H1 (cell line): ENCODE results near the gene RPL36A. TPM values are rescaled to one million over a fixed set of nuclear protein-coding genes. Genes with fewer than 3 reads are reported as not detected.

Experiments used
- CTCF ChIA-PET: fragments of 300-600 bp; sonication (Branson Sonifier 250); formaldehyde crosslinking; loops from one replicate; lab custom pipeline; 2021; ENCODE audit not compliant: partially characterized antibody; lab: Charles Lee
- POLR2A ChIA-PET: fragments of 300-600 bp; sonication (Branson Sonifier 250); formaldehyde crosslinking; loops from one replicate; lab custom pipeline; 2021; ENCODE audit warnings: inconsistent platforms; ENCODE audit not compliant: partially characterized antibody; lab: Charles Lee
- DNase-seq, 2 experiments: peaks; one replicate each; pipeline versions ENCODE4 v3.0.0 to v3.0.0-alpha.2; 2010 to 2022; ENCODE audit warnings: low spot score in 2 of 2, low read depth in 1 of 2, mixed read lengths in 1 of 2
- FAIRE-seq: peaks from 2 replicates; lab custom pipeline; 2011; peaks lifted over from hg19 to GRCh38; lab: Jason Lieb, UNC
- H2AFZ ChIP-seq: 2 replicates; pipeline ENCODE4 v1.8.1; 2012; ENCODE audit warnings: low read length, inconsistent platforms
- H2AK5ac ChIP-seq: 2 replicates; pipeline ENCODE4 v1.6.1; 2013; ENCODE audit warnings: low read depth, low read length
- H2BK120ac ChIP-seq: replicated peaks from 2 replicates; pipeline ENCODE3; 2013; ENCODE audit warnings: low read depth, low read length, inconsistent platforms
- H2BK12ac ChIP-seq: 2 replicates; pipeline ENCODE4 v1.6.1; 2013; ENCODE audit warnings: low read depth, low read length
- H2BK15ac ChIP-seq: 2 replicates; pipeline ENCODE4 v1.6.1; 2013; ENCODE audit warnings: low read length
- H2BK20ac ChIP-seq: 2 replicates; pipeline ENCODE4 v1.6.1; 2013; ENCODE audit warnings: low read length
- H2BK5ac ChIP-seq: 2 replicates; pipeline ENCODE4 v1.6.1; 2013; ENCODE audit warnings: low read depth, low read length
- H3K14ac ChIP-seq: 2 replicates; pipeline ENCODE4 v1.6.1; 2013; ENCODE audit warnings: inconsistent platforms; ENCODE audit not compliant: insufficient read length
- H3K18ac ChIP-seq: 2 replicates; pipeline ENCODE4 v1.6.1; 2013; ENCODE audit warnings: low read length; ENCODE audit errors: extremely low read depth
- H3K23ac ChIP-seq: 2 replicates; pipeline ENCODE4 v1.6.1; 2013; ENCODE audit warnings: inconsistent platforms; ENCODE audit not compliant: insufficient read length
- H3K23me2 ChIP-seq: 2 replicates; pipeline ENCODE4 v1.6.1; 2013; ENCODE audit warnings: low read depth, low read length
- H3K27ac ChIP-seq: 2 replicates; pipeline ENCODE4 v1.6.1; 2011; ENCODE audit warnings: low read depth, low read length, inconsistent platforms
- H3K27me3 ChIP-seq, 4 experiments: replicated peaks in 1 of 4; 1 replicate in 1 of 4; 2 replicates in 3 of 4; pipeline versions ENCODE4 v1.6.1 to v1.8.1; 2011 to 2013; ENCODE audit warnings: low read length in 3 of 4, mild to moderate bottlenecking in 3 of 4, inconsistent platforms in 2 of 4, mixed read lengths in 2 of 4, moderate library complexity in 1 of 4; ENCODE audit not compliant: control insufficient read depth in 3 of 4, insufficient read depth in 3 of 4; ENCODE audit errors: extremely low read depth in 1 of 4
- H3K36me3 ChIP-seq, 4 experiments: 2 replicates each; pipeline versions ENCODE4 v1.6.1 to v1.8.1; 2011 to 2013; ENCODE audit warnings: mild to moderate bottlenecking in 4 of 4, low read length in 3 of 4, moderate library complexity in 2 of 4, control low read depth in 1 of 4, inconsistent platforms in 1 of 4; ENCODE audit not compliant: insufficient read depth in 4 of 4, control insufficient read depth in 2 of 4
- H3K4ac ChIP-seq: replicated peaks from 2 replicates; pipeline ENCODE3; 2013; ENCODE audit warnings: low read length, low read depth, mixed read lengths, inconsistent platforms; ENCODE audit not compliant: insufficient read length
- H3K4me1 ChIP-seq, 4 experiments: replicated peaks in 1 of 4; 1 replicate in 1 of 4; 2 replicates in 3 of 4; pipeline versions ENCODE4 v1.6.1 to v1.8.1; 2011 to 2013; ENCODE audit warnings: low read length in 3 of 4, inconsistent platforms in 2 of 4, mixed read lengths in 1 of 4; ENCODE audit not compliant: insufficient read depth in 4 of 4, control insufficient read depth in 3 of 4
- H3K4me2 ChIP-seq, 2 experiments: 2 replicates each; pipeline versions ENCODE4 v1.6.1 to v1.8.1; 2011 to 2013; ENCODE audit warnings: low read depth in 2 of 2, low read length in 2 of 2, control low read depth in 1 of 2, inconsistent platforms in 1 of 2, mild to moderate bottlenecking in 1 of 2; ENCODE audit not compliant: insufficient read depth in 1 of 2
- H3K4me3 ChIP-seq, 4 experiments: fragments of 200-600, 300-600 bp in 1 of 4; sonication (generic), shearing (Covaris generic), sonication (Bioruptor Twin) in 1 of 4; 2 replicates each; pipeline versions ENCODE4 v1.5.1 to v1.8.1; 2011 to 2016; ENCODE audit warnings: low read length in 4 of 4, low read depth in 3 of 4, control low read depth in 2 of 4, inconsistent platforms in 2 of 4, mild to moderate bottlenecking in 2 of 4, mixed read lengths in 1 of 4, moderate library complexity in 1 of 4; ENCODE audit not compliant: insufficient read depth in 2 of 4; ENCODE audit errors: extremely low read depth in 1 of 4
- H3K56ac ChIP-seq: replicated peaks from 2 replicates; pipeline ENCODE3; 2013; ENCODE audit warnings: low read depth, mild to moderate bottlenecking, mixed read lengths, low read length, inconsistent platforms; ENCODE audit not compliant: insufficient read length
- H3K79me1 ChIP-seq: 2 replicates; pipeline ENCODE4 v1.6.1; 2013; ENCODE audit warnings: low read depth, low read length, control low read depth
- H3K79me2 ChIP-seq, 2 experiments: 2 replicates each; pipeline versions ENCODE4 v1.6.1 to v1.8.1; 2012 to 2013; ENCODE audit warnings: low read length in 2 of 2, mild to moderate bottlenecking in 2 of 2, inconsistent platforms in 1 of 2; ENCODE audit not compliant: insufficient read depth in 2 of 2, control insufficient read depth in 1 of 2
- H3K9ac ChIP-seq, 4 experiments: replicated peaks in 1 of 4; 1 replicate in 1 of 4; 2 replicates in 3 of 4; pipeline versions ENCODE4 v1.6.1 to v1.8.1; 2011 to 2013; ENCODE audit warnings: low read depth in 3 of 4, low read length in 3 of 4, control low read depth in 2 of 4, mild to moderate bottlenecking in 2 of 4, moderate library complexity in 2 of 4, inconsistent platforms in 1 of 4; ENCODE audit errors: extremely low read depth in 1 of 4
- H3K9me3 ChIP-seq, 2 experiments: 2 replicates each; pipeline versions ENCODE4 v1.6.1 to v1.8.1; 2012 to 2013; ENCODE audit warnings: mild to moderate bottlenecking in 2 of 2, moderate library complexity in 2 of 2, control low read depth in 1 of 2, inconsistent platforms in 1 of 2, low read depth in 1 of 2, low read length in 1 of 2, mixed read lengths in 1 of 2; ENCODE audit not compliant: insufficient read depth in 2 of 2
- H4K20me1 ChIP-seq, 2 experiments: replicated peaks in 1 of 2; 2 replicates each; pipeline versions ENCODE3 to v1.8.1; 2011 to 2013; ENCODE audit warnings: inconsistent platforms in 2 of 2, low read length in 2 of 2, mild to moderate bottlenecking in 1 of 2; ENCODE audit not compliant: insufficient read depth in 2 of 2, control insufficient read depth in 1 of 2
- H4K5ac ChIP-seq: 2 replicates; pipeline ENCODE4 v1.6.1; 2013; ENCODE audit warnings: low read length, low read depth, mixed read lengths, inconsistent platforms; ENCODE audit not compliant: insufficient read length
- H4K8ac ChIP-seq: 2 replicates; pipeline ENCODE4 v1.8.0; 2013; ENCODE audit warnings: mild to moderate bottlenecking, moderate library complexity, low read length, inconsistent platforms; ENCODE audit not compliant: insufficient read depth; ENCODE audit errors: extremely low read depth
- H4K91ac ChIP-seq: replicated peaks from 2 replicates; pipeline ENCODE3; 2013; ENCODE audit warnings: low read length, mixed read lengths, inconsistent platforms; ENCODE audit not compliant: insufficient read length
- ATF2 ChIP-seq: IDR thresholded peaks from 2 replicates; pipeline ENCODE4 v1.6.1; 2012; ENCODE audit warnings: low read length, inconsistent platforms
- BCL11A ChIP-seq, 2 experiments: IDR thresholded peaks; one replicate each; pipeline ENCODE4 v1.6.1; 2011; ENCODE audit warnings: low read depth in 2 of 2, low read length in 2 of 2, mild to moderate bottlenecking in 2 of 2
- CBX5 ChIP-seq: fragments of 300-800, 300-1000 bp; sonication (generic); IDR thresholded peaks from 2 replicates; pipeline ENCODE4 v1.7.1; 2016; ENCODE audit warnings: antibody characterized with exemption, low read length, low read depth
- CBX8 ChIP-seq: fragments of 300-800, 300-1000 bp; sonication (generic); IDR thresholded peaks from 2 replicates; pipeline ENCODE4 v1.7.1; 2016; ENCODE audit warnings: low read depth, low read length, borderline replicate concordance
- CHD2 ChIP-seq: IDR thresholded peaks from 2 replicates; pipeline ENCODE4 v1.6.1; 2012; ENCODE audit warnings: low read length, improper control_type of control experiment
- EP300 ChIP-seq, 2 experiments: IDR thresholded peaks; 1 replicate in 1 of 2; 2 replicates in 1 of 2; pipeline ENCODE4 v1.6.1; 2011 to 2012; ENCODE audit warnings: low read depth in 2 of 2, low read length in 2 of 2, mild to moderate bottlenecking in 2 of 2, borderline replicate concordance in 1 of 2, inconsistent platforms in 1 of 2, moderate library complexity in 1 of 2
- JUN ChIP-seq: IDR thresholded peaks from 2 replicates; pipeline ENCODE4 v1.6.1; 2011; ENCODE audit warnings: low read depth, mild to moderate bottlenecking, improper control_type of control experiment, low read length
- KDM1A ChIP-seq: fragments of 200-600, 300-600 bp; sonication (generic); IDR thresholded peaks from 2 replicates; pipeline ENCODE4 v1.7.1; 2016; ENCODE audit warnings: mild to moderate bottlenecking, low read length, borderline replicate concordance
- KDM5A ChIP-seq: fragments of 200-600 bp; IDR thresholded peaks from 2 replicates; pipeline ENCODE4 v1.7.1; 2012; ENCODE audit warnings: mild to moderate bottlenecking, low read length, inconsistent platforms, mixed read lengths
- POU5F1 ChIP-seq: IDR thresholded peaks from 2 replicates; pipeline ENCODE4 v1.6.1; 2011; ENCODE audit warnings: low read depth, mild to moderate bottlenecking, low read length, moderate library complexity
- SIRT6 ChIP-seq: IDR thresholded peaks from one replicate; pipeline ENCODE4 v1.7.1; 2012; ENCODE audit warnings: low read length, inconsistent platforms
- SRF ChIP-seq: IDR thresholded peaks from 2 replicates; pipeline ENCODE4 v1.6.1; 2011; ENCODE audit warnings: mild to moderate bottlenecking, low read depth, low read length, moderate library complexity
- TAF7 ChIP-seq: optimal IDR thresholded peaks from 2 replicates; pipeline ENCODE3; 2011; ENCODE audit warnings: low read depth, mild to moderate bottlenecking, inconsistent platforms, low read length, moderate library complexity, borderline replicate concordance
- WGBS, 2 experiments: shearing (Covaris generic) in 1 of 2; methylation state at CpG; one replicate each; pipeline versions ENCODE4 v1.1.6 to v1.1.7; 2013 to 2015; ENCODE audit warnings: low lambda C conversion rate in 2 of 2, mixed read lengths in 2 of 2, inconsistent platforms in 1 of 2, low coverage in 1 of 2, missing lambda C conversion rate in 1 of 2; ENCODE audit not compliant: insufficient replicate concordance in 2 of 2, insufficient coverage in 1 of 2, insufficient read length in 1 of 2; ENCODE audit errors: extremely low coverage in 1 of 2, missing lambda C conversion rate in 1 of 2; 5-methylcytosine and 5-hydroxymethylcytosine counted together
- polyA plus RNA-seq, 7 experiments: library from polyadenylated mRNA; depleted of rRNA in 3 of 7; stranded (reverse) in 5 of 7; unstranded in 2 of 7; fragments of >200 nt in 5 of 7; fragments of 200-250 nt in 2 of 7; gene quantifications; 1 replicate in 5 of 7; 2 replicates in 1 of 7; 4 replicates in 1 of 7; pipeline versions ENCODE4 v1.2.1 to v1.2.3, GENCODE V29; 2011 to 2013; ENCODE audit warnings: missing spikeins in 2 of 7, mixed read lengths in 2 of 7
- total RNA-seq: library from RNA; stranded (reverse); fragmentation: NEBNext Ultra II Directional; extraction: Animal tissue kit (Norgen Biotek cat#: 25700); gene quantifications from 2 replicates; pipeline ENCODE4 v1.2.1, GENCODE V29; 2021

RPL36A gene
- total and polyA plus RNA-seq, 2 of the 8 experiments (the other 6 are each of a cell fraction or from before 2014, with no cell fraction given): 271 to 1,587 TPM

GRCh38 chrX:101365301-101365795, 25.5 kb upstream of the RPL36A start:
- H3K14ac ChIP-seq: no peak overlapping the region
- no peak overlapping the region for H2BK15ac ChIP-seq
- no peak overlapping the region for H4K5ac ChIP-seq
- H2AK5ac ChIP-seq: no peak overlapping the region
- no peak overlapping the region for H4K91ac ChIP-seq
- H3K4me3 ChIP-seq: no peak overlapping the region
- H4K20me1 ChIP-seq: no peaks in the 10 kb centered on the region
- H3K9ac ChIP-seq: no peak overlapping the region
- H3K27me3 ChIP-seq: no peaks in the 10 kb centered on the region
- no peak overlapping the region for H3K4me2 ChIP-seq
- no peak overlapping the region for H2BK12ac ChIP-seq
- no peak for DNase-seq
- H2BK120ac ChIP-seq: no peak overlapping the region
- no peaks in the 10 kb centered on the region for H3K23me2 ChIP-seq
- POLR2A ChIA-PET: interaction anchor here (0.8 kb wide), 3 partner anchors 18 to 25 kb away, joined by 3 to 4 read pairs (median 4); partner anchors contain the start of gene RPL36A
- no peak overlapping the region for H3K23ac ChIP-seq
- H2BK20ac ChIP-seq: no peak overlapping the region
- no peak overlapping the region for H3K56ac ChIP-seq
- H3K79me1 ChIP-seq: no peaks in the 10 kb centered on the region
- 87% methylated on average over 1 of the region's 1 CpG; no CpG with 5 or more reads in 1 of the 2 experiments for WGBS, 2 experiments
- H3K18ac ChIP-seq: no peak overlapping the region
- H3K79me2 ChIP-seq: no peaks in the 10 kb centered on the region
- no peak for FAIRE-seq
- no peaks in the 10 kb centered on the region for H3K4me1 ChIP-seq
- H3K27ac ChIP-seq: no peak overlapping the region
- H2AFZ ChIP-seq: no peak overlapping the region
- no peak overlapping the region for H4K8ac ChIP-seq
- CTCF ChIA-PET: no interaction called here
- no peaks in the 10 kb centered on the region for H3K9me3 ChIP-seq
- no peak overlapping the region for H3K4ac ChIP-seq
- no peaks in the 10 kb centered on the region for H3K36me3 ChIP-seq
- no peak overlapping the region for H2BK5ac ChIP-seq
- no peak for TF ChIP-seq POU5F1
- no peak for TF ChIP-seq EP300 (IDR thresholded peaks at IDR 0.05; ENCODE audit: borderline replicate concordance in 1 of 2, low read depth in 2 of 2, low read length in 2 of 2)
- no peak for TF ChIP-seq KDM5A
- TF ChIP-seq ATF2: no peak
- TF ChIP-seq CBX8: no peak
- TF ChIP-seq CBX5: no peak
- no peak for TF ChIP-seq CHD2
- no peak for TF ChIP-seq SRF
- TF ChIP-seq BCL11A (IDR thresholded peaks at IDR 0.05; ENCODE audit: low read depth in 2 of 2, low read length in 2 of 2): no peak
- TF ChIP-seq TAF7: no peak
- TF ChIP-seq KDM1A: no peak
- no peak for TF ChIP-seq JUN
- no peak for TF ChIP-seq SIRT6
